MM.1S (cell line): Measurements from ENCODE around the gene HYAL2.

ENCODE experiments used
- EZH2 ChIP-seq: fragments of 300-600 bp; sonication (generic); optimal IDR thresholded peaks from 2 replicates; pipeline ENCODE3; 2017; ENCODE audit warnings: low read depth, mild to moderate bottlenecking, antibody characterized with exemption, low read length, mixed read lengths
- EZH2phosphoT487 ChIP-seq: fragments of 300-600 bp; sonication (generic); IDR thresholded peaks from 2 replicates; pipeline ENCODE4 v1.6.1; 2018; ENCODE audit warnings: antibody characterized with exemption, low read length
- TF ChIP-seq, protein P1 (sequence below): fragments of 300-600 bp; sonication (generic); IDR thresholded peaks from 2 replicates; pipeline ENCODE4 v1.5.1; 2016; ENCODE audit warnings: antibody characterized with exemption, low read length, mixed read lengths

- TF ChIP-seq EZH2 (no peak), EZH2phosphoT487 (no peak)
- TF ChIP-seq, protein P1, sequence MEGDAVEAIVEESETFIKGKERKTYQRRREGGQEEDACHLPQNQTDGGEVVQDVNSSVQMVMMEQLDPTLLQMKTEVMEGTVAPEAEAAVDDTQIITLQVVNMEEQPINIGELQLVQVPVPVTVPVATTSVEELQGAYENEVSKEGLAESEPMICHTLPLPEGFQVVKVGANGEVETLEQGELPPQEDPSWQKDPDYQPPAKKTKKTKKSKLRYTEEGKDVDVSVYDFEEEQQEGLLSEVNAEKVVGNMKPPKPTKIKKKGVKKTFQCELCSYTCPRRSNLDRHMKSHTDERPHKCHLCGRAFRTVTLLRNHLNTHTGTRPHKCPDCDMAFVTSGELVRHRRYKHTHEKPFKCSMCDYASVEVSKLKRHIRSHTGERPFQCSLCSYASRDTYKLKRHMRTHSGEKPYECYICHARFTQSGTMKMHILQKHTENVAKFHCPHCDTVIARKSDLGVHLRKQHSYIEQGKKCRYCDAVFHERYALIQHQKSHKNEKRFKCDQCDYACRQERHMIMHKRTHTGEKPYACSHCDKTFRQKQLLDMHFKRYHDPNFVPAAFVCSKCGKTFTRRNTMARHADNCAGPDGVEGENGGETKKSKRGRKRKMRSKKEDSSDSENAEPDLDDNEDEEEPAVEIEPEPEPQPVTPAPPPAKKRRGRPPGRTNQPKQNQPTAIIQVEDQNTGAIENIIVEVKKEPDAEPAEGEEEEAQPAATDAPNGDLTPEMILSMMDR: no peak
Observed at GRCh38 chr3:50270422-50271224, 51.9 kb downstream of the HYAL2 start.
